GM23248 (cell line): ENCODE results near the gene EDIL3. TPM values are rescaled to one million over a fixed set of nuclear protein-coding genes. Genes with fewer than 3 reads are reported as not detected.

Source experiments
- DNase-seq: peaks from one replicate; pipeline ENCODE4 v3.0.0-alpha.2; 2015
- H2AFZ ChIP-seq: fragments of 200-600 bp; sonication (generic); 2 replicates; pipeline ENCODE4 v1.6.1; 2016; ENCODE audit warnings: antibody characterized with exemption
- H3F3A ChIP-seq: fragments of 200-600 bp; sonication (generic); 2 replicates; pipeline ENCODE4 v1.6.1; 2016; ENCODE audit warnings: mild to moderate bottlenecking, antibody characterized with exemption, mixed run types; ENCODE audit not compliant: insufficient read depth
- H3K27ac ChIP-seq: fragments of 200-600 bp; sonication (generic); 2 replicates; pipeline ENCODE4 v1.5.1; 2016; ENCODE audit warnings: mild to moderate bottlenecking
- H3K27me3 ChIP-seq: fragments of 200-600 bp; sonication (generic); replicated peaks from 2 replicates; pipeline ENCODE4 v1.6.1; 2016; ENCODE audit warnings: mild to moderate bottlenecking; ENCODE audit not compliant: insufficient read depth
- H3K36me3 ChIP-seq: fragments of 200-600 bp; sonication (generic); 2 replicates; pipeline ENCODE4 v1.6.1; 2016; ENCODE audit warnings: low read depth, mild to moderate bottlenecking
- H3K4me1 ChIP-seq: fragments of 200-600 bp; sonication (generic); 2 replicates; pipeline ENCODE4 v1.6.1; 2016; ENCODE audit warnings: mild to moderate bottlenecking; ENCODE audit not compliant: insufficient read depth
- H3K4me2 ChIP-seq: fragments of 200-600 bp; sonication (generic); one replicate; pipeline ENCODE4 v1.6.1; 2016; ENCODE audit warnings: mild to moderate bottlenecking; ENCODE audit not compliant: unreplicated experiment
- H3K4me3 ChIP-seq: fragments of 200-600 bp; sonication (generic); 2 replicates; pipeline ENCODE4 v1.5.1; 2016; ENCODE audit warnings: mild to moderate bottlenecking
- H3K79me2 ChIP-seq: fragments of 200-600 bp; sonication (generic); 2 replicates; pipeline ENCODE4 v1.6.1; 2016; ENCODE audit warnings: mild to moderate bottlenecking; ENCODE audit not compliant: insufficient read depth
- H3K9ac ChIP-seq: fragments of 200-600 bp; sonication (generic); 2 replicates; pipeline ENCODE4 v1.6.1; 2016; ENCODE audit warnings: mild to moderate bottlenecking
- H3K9me2 ChIP-seq: fragments of 200-600 bp; sonication (generic); 2 replicates; pipeline ENCODE4 v1.6.1; 2016; ENCODE audit warnings: mixed run types, mild to moderate bottlenecking, moderate library complexity; ENCODE audit not compliant: insufficient read depth
- H3K9me3 ChIP-seq: fragments of 200-600 bp; sonication (generic); one replicate; pipeline ENCODE4 v1.6.1; 2017; ENCODE audit warnings: low read depth
- H4K20me1 ChIP-seq: fragments of 200-600 bp; sonication (generic); 2 replicates; pipeline ENCODE4 v1.6.0; 2016; ENCODE audit not compliant: insufficient read depth
- EZH2 ChIP-seq: fragments of 200-600 bp; sonication (generic); IDR thresholded peaks from 2 replicates; pipeline ENCODE4 v1.6.1; 2018; ENCODE audit warnings: antibody characterized with exemption, mild to moderate bottlenecking; ENCODE audit not compliant: insufficient read depth, poor library complexity, severe bottlenecking
- EZH2phosphoT487 ChIP-seq: fragments of 200-600 bp; sonication (generic); IDR thresholded peaks from 2 replicates; pipeline ENCODE4 v1.6.1; 2018; ENCODE audit warnings: antibody characterized with exemption, moderate library complexity, mild to moderate bottlenecking, low read depth; ENCODE audit not compliant: insufficient read depth
- WGBS, 2 experiments: methylation state at CpG; one replicate each; pipeline ENCODE4 v1.1.6; 2015 to 2017; ENCODE audit warnings: low lambda C conversion rate in 2 of 2, low coverage in 1 of 2; ENCODE audit errors: missing lambda C conversion rate in 2 of 2; 5-methylcytosine and 5-hydroxymethylcytosine counted together
- in situ Hi-C: fragments of 300-500 bp; cut with MboI; formaldehyde crosslinking; loops from 2 replicates; pipeline ENCODE4 v1.15.0; 2020
- polyA plus RNA-seq: library from polyadenylated mRNA; unstranded; fragments of >200 nt; fragmentation: Nextera tagmentation; extraction: Ambion mirVana; gene quantifications from 2 replicates; pipeline ENCODE4 v1.2.1, GENCODE V29; 2016
- total RNA-seq: library from RNA; depleted of rRNA; stranded (reverse); fragments of >200 nt; shearing (Covaris generic); gene quantifications from 2 replicates; pipeline ENCODE4 v1.2.3, GENCODE V29; 2014

EDIL3 gene
- total and polyA plus RNA-seq, 2 experiments from 2014 or later = 17.7 to 24.1 TPM

DNA sequence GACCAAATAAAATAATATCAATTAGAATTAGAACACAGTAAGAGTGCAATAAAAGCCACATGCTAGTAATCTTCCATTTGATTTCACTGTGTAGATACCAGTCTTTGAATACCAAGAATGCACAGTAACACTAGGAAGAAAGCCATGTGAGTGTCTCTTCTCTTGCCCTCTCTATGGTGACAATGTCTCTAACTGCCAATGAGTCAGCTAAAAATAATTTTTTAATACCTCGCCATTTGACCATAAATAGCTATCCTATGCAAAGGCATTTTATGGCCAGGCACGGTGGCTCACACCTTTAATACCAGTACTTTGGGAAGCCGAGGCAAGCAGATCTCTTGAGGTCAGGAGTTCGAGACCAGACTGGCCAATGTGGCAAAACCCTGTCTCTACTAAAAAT lies 30.6 kb downstream of the EDIL3 start:
- Histone ChIP-seq H3K4me3 (no peak overlapping the region), H3K9me3 (no peaks in the 10 kb centered on the region), H3K4me2 (no peak overlapping the region), H3K9ac (no peak overlapping the region), H3K9me2 (no peaks in the 10 kb centered on the region), H3F3A (no peaks in the 10 kb centered on the region), H3K4me1 (no peaks in the 10 kb centered on the region), H3K27me3 (0 out of 2 replicates have a peak, but pooled peaks cover 8% of the 10 kb centered on the region), H2AFZ (no peak overlapping the region), H3K79me2 (no peaks in the 10 kb centered on the region), H3K36me3 (no peaks in the 10 kb centered on the region), H3K27ac (no peak overlapping the region), H4K20me1 (no peaks in the 10 kb centered on the region)
- TF ChIP-seq EZH2 = no peak
- TF ChIP-seq EZH2phosphoT487 = no peak
- no peak for DNase-seq
- in situ Hi-C loops = no loop called here
- WGBS, 2 experiments = 46 to 47% methylated on average over 4 of the region's 4 CpGs

DNA sequence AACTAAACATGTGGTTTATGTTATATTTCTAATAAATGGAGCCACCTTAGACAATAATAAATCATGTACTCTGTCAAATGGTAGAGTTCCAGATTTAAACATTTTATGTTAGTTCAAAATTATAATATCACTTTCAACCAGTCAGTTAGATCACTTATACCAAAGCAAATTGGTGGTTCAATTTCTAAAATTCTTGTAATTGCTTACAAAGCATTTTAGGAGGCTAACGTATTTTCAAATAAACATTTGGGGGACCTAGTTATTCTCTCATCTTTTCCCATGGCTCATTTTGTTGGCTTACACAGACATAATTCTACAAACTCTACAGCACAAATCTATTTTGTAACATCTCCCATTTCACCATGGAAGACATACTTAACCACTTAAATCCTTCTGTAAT lies 39.9 kb downstream of the EDIL3 start:
- Histone ChIP-seq H3K4me2 (no peak overlapping the region), H2AFZ (no peak overlapping the region), H3K9me2 (no peaks in the 10 kb centered on the region), H3F3A (no peaks in the 10 kb centered on the region), H4K20me1 (no peaks in the 10 kb centered on the region), H3K4me1 (no peaks in the 10 kb centered on the region), H3K27me3 (peaks cover 5% of the 10 kb centered on the region; the same call in 1 of the 2 replicates), H3K36me3 (no peaks in the 10 kb centered on the region), H3K9ac (no peak overlapping the region), H3K79me2 (no peaks in the 10 kb centered on the region), H3K4me3 (no peak overlapping the region), H3K9me3 (no peaks in the 10 kb centered on the region), H3K27ac (no peak overlapping the region)
- TF ChIP-seq EZH2 (no peak), EZH2phosphoT487 (no peak)
- 35 to 44% methylated on average over 1 of the region's 1 CpG for WGBS, 2 experiments
- no peak for DNase-seq
- in situ Hi-C loops = no loop called here

DNA sequence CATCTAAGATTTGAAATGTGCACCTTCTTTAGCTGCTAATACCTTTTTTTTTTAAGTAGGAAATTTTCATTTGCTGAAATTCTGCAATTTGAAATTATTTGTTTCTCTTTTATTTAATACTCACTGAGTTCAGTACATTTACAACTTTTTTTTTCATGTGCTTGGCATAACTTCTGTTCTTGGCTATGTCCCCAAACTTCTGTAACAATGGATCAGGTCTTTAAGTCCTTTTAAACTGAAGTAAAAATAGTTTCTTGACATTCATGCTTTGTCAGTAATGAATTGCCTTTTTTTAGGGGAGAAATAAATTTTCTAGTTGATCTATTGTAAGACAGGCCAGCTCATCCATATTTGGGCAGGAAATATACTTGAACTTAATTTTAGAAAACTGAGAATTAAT lies 41.5 kb downstream of the EDIL3 start:
- Histone ChIP-seq H3K9ac (no peak overlapping the region), H3K9me3 (no peaks in the 10 kb centered on the region), H3K4me3 (no peak overlapping the region), H3K9me2 (no peaks in the 10 kb centered on the region), H3K79me2 (no peaks in the 10 kb centered on the region), H3K4me1 (no peaks in the 10 kb centered on the region), H3K36me3 (no peaks in the 10 kb centered on the region), H3F3A (no peaks in the 10 kb centered on the region), H2AFZ (no peak overlapping the region), H3K4me2 (no peak overlapping the region), H3K27ac (no peak overlapping the region), H3K27me3 (peaks cover 5% of the 10 kb centered on the region; the same call in 1 of the 2 replicates), H4K20me1 (no peaks in the 10 kb centered on the region)
- in situ Hi-C loops = no loop called here
- no peak for TF ChIP-seq EZH2
- no peak for TF ChIP-seq EZH2phosphoT487
- DNase-seq = no peak

DNA sequence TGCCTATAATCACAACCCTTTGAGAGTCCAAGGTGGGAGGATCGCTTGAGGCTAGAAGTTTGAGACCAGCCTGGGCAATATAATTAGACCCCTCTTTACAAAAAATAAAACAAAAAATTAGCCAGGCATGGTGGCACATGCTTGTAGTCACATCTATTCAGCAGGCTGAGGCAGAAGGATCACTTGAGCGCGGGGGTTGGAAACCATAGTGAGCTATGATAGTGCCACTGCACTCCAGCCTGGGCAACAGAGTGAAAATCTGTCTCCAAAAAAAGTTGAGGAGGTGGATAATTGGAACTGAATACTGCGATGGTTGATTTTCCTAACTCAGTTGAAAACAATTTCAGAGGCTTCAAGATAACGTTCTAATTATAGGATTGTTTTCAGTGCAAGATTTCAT lies 52.6 kb downstream of the EDIL3 start:
- Histone ChIP-seq H2AFZ (no peak overlapping the region), H3K9ac (no peak overlapping the region), H3K9me2 (0 out of 2 replicates have a peak, but pooled peaks cover 3% of the 10 kb centered on the region), H3K27me3 (0 out of 2 replicates have a peak, but pooled peaks cover 4% of the 10 kb centered on the region), H3K4me2 (no peak overlapping the region), H3K27ac (no peak overlapping the region), H3K79me2 (no peaks in the 10 kb centered on the region), H3K4me3 (no peak overlapping the region), H3K9me3 (no peaks in the 10 kb centered on the region), H3K36me3 (no peaks in the 10 kb centered on the region), H3F3A (no peaks in the 10 kb centered on the region), H3K4me1 (no peaks in the 10 kb centered on the region), H4K20me1 (no peaks in the 10 kb centered on the region)
- in situ Hi-C loops = no loop called here
- TF ChIP-seq EZH2 (no peak), EZH2phosphoT487 (no peak)
- WGBS, 2 experiments = 42 to 51% methylated on average over 5 of the region's 5 CpGs
- DNase-seq = no peak

DNA sequence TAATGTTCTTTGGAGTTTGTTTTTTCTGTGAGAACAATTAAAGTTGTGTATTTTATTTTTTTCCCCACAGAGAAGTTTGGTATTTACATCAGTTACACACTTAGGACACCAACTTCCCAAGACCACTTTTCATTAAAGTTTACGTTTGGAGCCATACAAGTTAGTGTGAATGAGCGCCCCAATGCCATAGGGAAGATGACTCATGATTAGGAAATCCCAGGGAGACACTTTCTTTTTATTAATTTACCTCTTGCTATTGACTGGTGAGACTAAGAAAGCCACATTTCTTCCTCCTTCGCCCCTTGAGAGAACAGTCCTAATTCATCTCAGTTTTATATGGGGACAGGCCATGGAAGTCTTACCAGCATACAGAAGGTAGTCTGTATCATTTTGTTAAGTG lies 57.1 kb downstream of the EDIL3 start:
- H4K20me1 ChIP-seq = no peaks in the 10 kb centered on the region
- no peaks in the 10 kb centered on the region for H3K36me3 ChIP-seq
- TF ChIP-seq EZH2 (no peak), EZH2phosphoT487 (no peak)
- 0 out of 2 replicates have a peak, but pooled peaks cover 4% of the 10 kb centered on the region for H3K27me3 ChIP-seq
- H3K9me2 ChIP-seq = no peaks in the 10 kb centered on the region
- 31 to 32% methylated on average over 3 of the region's 3 CpGs for WGBS, 2 experiments
- no peaks in the 10 kb centered on the region for H3K9me3 ChIP-seq
- no peaks in the 10 kb centered on the region for H3K4me1 ChIP-seq
- no peaks in the 10 kb centered on the region for H3K79me2 ChIP-seq
- H3K4me3 ChIP-seq = no peak overlapping the region
- in situ Hi-C loops = no loop called here
- no peak overlapping the region for H3K9ac ChIP-seq
- H3K27ac ChIP-seq = no peak overlapping the region
- no peak overlapping the region for H2AFZ ChIP-seq
- DNase-seq = peak; percentile 2
- H3F3A ChIP-seq = no peaks in the 10 kb centered on the region
- H3K4me2 ChIP-seq = no peak overlapping the region
